Ureter (tissue), 1 donor: ENCODE results near the gene JAG2. TPM values are rescaled to one million over a fixed set of nuclear protein-coding genes. Genes with fewer than 3 reads are reported as not detected.

Experiments used
- DNase-seq: peaks from one replicate; pipeline ENCODE4 v3.0.0-alpha.2; 2020; ENCODE audit warnings: low spot score
- total RNA-seq: library from RNA; stranded (reverse); gene quantifications from one replicate; pipeline ENCODE4 v1.2.4, GENCODE V29; 2023
- donor health status: DM: yes; HTN: yes; CAD: no.

Gene JAG2
- total RNA-seq, 1 donor from 2014 or later = 42.2 TPM

DNA sequence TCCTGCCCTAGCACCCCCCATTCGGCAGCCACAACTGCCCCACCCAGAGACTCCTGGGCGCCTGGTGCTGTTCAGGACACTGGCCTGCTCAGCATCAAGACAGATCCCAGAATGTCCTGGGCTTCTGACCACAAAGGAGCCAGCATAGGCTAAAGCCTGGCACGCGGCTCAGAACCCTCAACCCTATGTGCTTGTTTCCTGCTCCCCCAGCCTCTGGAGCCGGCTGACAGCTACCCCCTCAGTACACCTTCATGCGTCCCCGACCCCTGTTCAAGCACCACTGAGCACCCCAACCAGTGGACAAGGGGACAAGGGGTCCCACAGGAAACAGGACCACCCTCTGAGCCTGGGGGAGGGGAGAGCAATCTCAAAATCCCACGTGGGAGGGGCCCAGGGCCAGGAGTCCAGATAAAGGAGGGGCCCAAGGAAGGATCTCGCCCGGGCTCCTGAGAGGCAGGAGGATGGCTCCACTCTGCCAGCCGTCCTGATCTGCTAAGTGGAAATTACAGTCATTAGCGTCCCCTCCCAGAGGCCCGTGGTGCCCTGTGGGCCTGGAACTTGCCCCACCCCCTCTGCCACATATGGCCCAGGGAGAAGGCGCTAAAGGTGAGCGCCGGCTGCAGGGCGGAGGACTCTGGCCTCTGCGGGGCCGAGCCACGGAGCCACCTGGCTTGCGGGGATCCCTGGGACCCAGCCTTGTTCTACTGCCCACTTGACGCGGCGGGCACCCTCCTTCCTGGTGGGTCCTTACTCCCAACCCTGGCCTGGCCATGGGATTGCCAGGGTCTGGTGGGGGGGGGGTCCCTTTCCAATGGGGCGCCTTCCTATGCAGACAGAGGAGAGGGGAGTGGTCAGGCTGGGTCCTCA is 76.2 kb downstream of the JAG2 start:
- peak; percentile 60 for DNase-seq

DNA sequence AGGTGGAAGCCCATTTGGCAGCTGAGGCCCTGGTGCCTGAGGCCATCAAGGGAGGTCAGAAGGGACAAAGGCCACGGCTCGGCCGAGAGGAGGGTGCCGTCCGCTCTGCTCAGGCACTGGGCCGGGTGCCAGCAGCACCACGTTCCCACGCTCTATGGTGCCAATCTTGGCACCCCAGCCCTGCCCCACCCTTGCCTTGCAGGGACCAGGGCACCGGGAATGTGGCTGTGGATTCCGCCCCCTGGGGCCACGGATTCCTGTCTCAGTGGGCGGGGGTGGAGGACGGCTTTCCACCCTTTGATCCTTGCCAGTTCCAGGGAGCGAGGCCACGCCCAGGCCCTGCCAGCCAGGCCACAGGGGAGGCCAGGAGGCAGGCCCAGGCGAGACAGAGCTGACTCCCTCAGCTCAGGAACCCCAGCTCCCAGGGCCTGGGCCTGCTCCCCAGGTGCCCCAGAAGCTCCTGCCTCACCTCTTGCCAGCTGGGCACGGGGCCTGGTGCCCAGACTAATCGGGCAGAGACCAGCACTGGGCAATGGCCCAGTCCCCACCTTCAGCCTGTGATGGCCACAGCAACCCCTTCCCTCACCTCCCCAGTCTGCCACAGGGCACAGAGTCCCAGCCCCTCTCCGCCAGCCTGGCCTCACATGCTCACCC is 76.9 kb downstream of the JAG2 start:
- peak; percentile 83 for DNase-seq

DNA sequence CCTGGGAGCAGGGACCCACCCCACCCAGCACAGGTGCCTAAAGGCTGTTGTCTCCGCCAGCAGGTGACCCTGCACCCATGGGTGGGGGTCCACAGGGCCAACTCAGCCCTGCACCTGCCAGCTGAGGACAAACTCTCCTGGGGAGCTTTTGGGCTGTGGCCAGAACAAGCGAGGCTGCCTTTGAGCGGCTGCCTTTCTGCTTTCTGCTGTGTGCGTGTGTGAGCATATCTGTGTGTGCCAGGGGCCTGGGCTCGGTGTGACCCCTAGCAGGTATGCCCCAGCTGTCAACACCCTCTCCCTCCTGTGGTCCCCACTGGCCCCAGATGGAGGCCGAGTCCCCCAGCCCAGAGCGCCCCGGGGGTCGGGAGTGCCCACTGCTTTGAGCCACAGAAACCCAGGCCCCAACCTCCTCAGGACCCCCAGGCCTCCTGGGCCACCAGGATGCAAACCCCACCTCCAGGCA is 77.5 kb downstream of the JAG2 start:
- no peak for DNase-seq

Other genes starting within 250 kb of the JAG2 start
- gene PLD4, start 243.9 kb downstream of the JAG2 start, total RNA-seq = 2.6 TPM
- 34.5 TPM for gene AHNAK2, start 190.4 kb downstream of the JAG2 start, total RNA-seq
- gene CLBA1, start 183.0 kb downstream of the JAG2 start, total RNA-seq = 17.3 TPM
- gene CDCA4, start 147.7 kb downstream of the JAG2 start, total RNA-seq = 8.1 TPM
- gene GPR132, start 103.3 kb downstream of the JAG2 start, total RNA-seq = 1.5 TPM
- gene NUDT14, start 12.5 kb upstream of the JAG2 start, total RNA-seq = 42.4 TPM
- 36.3 TPM for gene BTBD6, start 79.8 kb upstream of the JAG2 start, total RNA-seq
- 48.7 TPM for gene BRF1, start 132.2 kb upstream of the JAG2 start, total RNA-seq
- gene PACS2, start 146.0 kb upstream of the JAG2 start, total RNA-seq = 101 TPM
- 6.2 TPM for gene TEX22, start 229.8 kb upstream of the JAG2 start, total RNA-seq